ENCODE results near the gene TBKBP1.

TBKBP1 gene

GRCh38 chr17:47699536-47699840 lies 5.5 kb downstream of the TBKBP1 start:
- no peak for DNase-seq

GRCh38 chr17:47700471-47701449 lies 6.8 kb downstream of the TBKBP1 start:
- DNase-seq = no peak

DNA sequence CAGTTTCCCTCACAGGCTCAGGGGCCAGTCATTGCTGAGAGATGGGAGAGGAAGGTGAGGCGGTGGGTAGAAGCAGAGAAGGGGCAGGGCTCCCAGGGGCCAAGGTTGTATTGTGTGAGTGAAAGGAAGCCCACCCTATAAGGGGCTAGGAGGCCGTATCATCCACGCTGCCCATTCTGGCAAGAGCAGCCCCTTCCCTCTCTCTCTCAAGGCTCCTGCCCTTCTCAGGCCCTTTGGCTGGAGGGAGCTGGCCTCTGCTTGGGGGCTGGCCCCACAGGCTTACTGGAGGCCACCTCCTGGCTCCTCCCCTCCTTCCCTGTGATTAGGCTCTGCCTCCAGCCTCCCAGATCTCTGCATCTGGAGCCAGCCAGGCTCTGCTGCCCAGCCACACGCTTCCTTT lies 7.6 kb downstream of the TBKBP1 start:
- DNase-seq = no peak

- DNase-seq = no peak
Observed at GRCh38 chr17:47702391-47702995, 8.5 kb downstream of the TBKBP1 start.

- DNase-seq = peak; percentile 44
Observed at GRCh38 chr17:47703191-47703591, 9.2 kb downstream of the TBKBP1 start.

DNA sequence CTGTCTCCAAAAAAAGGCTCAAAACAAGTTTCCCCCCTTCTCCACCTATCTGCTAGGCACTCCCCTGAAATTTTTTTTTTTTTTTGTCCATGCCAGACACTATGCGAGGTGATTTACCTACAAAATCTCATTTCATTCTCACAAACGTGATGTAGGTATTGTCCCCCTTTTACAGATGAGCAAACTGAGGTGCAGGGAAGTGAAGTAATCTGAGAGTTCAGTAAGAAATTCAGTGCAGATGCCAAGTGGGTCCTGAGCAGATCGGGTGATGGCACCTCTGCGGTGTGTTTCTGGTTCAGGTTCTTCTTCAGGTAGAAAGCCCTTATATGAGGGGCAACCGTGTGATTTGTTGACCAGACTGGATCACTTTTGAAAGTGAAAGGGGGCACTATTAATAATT lies 9.7 kb downstream of the TBKBP1 start:
- no peak for DNase-seq

- DNase-seq = no peak
Observed at GRCh38 chr17:47704116-47704515, 10.2 kb downstream of the TBKBP1 start.

GRCh38 chr17:47704736-47705135 lies 10.8 kb downstream of the TBKBP1 start:
- DNase-seq = no peak

DNA sequence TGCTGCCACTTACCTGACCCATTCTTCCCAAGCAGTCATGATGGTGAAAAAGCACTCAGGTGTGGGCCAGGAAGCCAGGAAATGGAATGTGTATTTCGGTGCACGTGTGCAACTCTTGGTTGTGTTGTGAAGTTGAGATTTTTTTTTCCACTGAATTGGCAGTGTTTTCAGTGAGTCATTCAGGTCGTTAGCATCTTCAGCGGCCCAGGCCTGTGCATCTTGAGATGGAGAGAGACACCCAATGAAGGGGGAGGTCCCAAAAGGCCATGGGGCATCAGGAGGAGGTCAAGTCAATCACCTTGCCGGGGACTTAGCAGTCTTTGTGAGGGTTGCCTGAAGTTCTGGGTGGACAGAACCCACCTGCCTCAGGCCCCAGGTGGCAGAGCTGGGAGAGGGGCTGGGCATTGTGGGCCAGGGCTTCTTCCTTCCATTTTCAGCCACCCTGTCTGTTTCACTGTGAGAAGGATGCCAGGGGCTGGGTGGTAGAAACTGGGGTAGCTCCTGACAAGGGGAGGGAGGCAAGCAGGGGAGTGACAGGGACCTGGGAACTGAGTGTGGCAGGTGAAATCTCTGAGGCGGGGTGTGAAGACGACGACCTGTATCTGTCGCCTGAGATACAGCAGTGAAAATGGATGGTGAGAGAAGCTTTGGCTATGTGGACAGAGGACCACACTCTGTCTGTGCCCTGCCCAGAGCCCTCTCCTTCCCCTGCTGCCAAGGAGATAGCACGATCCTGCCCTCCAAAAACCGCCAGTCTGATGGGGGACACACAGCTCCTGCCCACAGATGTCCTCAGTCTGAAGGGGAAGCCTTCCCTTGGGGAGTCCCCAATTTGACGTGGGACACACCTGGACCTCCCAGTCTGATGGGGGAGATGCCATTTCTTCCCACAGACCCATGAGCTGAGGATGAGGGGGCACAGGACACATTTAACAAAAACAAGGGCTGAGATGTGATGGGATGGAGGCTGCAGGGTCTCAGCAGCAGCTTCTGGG lies 11.9 kb downstream of the TBKBP1 start:
- DNase-seq = no peak

DNA sequence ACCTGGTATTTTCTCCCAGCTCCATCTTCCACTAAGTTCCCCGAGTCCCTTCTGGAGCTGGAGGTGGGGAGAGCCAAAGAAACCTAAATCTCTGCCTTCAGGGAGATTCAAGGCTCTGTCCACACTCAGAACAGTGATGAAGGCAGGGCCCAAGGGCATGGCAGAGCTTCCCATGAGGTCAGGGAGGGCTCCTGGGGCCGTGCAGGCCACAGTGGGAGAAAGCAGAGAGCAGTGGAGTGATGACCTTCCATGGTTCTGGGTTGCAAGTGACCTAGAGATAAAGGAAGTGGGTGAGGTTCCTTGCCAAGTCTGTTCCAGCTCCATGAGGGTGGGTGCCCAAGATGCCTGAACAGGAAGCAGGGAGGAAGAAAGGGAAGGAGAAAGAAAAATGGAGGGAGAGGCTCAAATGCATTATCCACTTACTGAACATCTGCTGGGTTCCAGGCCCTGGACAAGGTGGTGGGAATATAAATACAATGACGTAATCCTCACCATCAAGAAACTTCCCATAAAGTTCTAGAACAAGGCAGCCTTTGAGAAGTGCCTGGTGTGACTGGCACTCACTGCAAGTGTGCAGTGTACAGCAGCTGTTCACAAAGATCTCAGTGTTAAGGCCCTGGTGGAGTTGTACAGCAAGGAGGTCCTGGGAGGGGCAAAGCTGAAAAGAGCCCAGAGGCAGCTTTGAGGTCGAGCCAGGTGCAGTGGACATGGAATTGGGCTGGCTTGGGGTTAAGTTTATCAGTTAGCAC lies 13.3 kb downstream of the TBKBP1 start:
- DNase-seq = no peak

DNA sequence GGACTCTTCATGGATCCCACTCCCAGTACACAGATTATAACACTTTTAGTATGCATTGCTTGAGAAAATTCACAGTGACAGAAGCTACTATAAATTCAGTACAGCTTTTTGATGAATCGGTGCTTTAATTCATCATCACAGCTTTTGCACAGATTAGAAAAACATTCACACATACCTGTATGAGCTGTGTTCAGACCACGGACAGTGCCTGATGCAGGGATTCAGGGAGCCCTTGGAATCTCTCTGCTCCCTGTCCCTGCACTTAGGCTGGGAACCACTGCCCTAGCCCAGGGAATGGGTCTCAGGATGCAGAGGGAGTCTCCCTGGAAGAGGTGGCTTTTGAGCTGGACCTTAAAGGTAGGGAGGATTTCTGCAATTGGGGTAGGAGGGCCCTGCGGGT lies 13.9 kb downstream of the TBKBP1 start:
- no peak for DNase-seq

DNA sequence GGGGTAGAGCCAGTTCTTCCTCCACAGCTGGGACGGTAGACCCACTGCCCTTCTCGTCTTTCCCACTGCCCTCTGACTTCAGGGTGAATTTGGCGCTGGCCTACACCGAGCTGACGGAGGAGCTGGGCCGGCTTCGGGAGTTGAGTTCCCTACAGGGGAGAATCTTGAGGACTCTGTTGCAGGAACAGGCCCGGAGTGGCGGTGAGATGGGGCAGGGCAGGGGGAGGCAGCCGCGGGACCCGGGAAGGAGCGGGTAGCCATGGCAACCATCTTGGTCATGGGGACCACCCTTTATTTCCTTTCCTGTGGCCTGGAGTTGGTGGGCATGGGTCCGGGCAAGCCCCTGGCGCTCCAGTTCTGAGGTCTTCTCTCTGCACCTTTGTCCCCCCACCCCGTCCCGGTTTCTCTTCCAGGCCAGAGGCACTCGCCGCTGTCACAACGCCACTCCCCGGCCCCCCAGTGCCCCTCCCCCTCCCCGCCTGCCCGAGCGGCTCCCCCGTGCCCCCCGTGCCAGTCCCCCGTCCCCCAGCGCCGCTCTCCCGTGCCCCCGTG lies 14.4 kb downstream of the TBKBP1 start:
- DNase-seq = no peak

- no peak for DNase-seq
Observed at GRCh38 chr17:47708864-47709541, 15.0 kb downstream of the TBKBP1 start.

- DNase-seq = no peak
Observed at GRCh38 chr17:47709594-47709993, 15.6 kb downstream of the TBKBP1 start.

- DNase-seq = no peak
Observed at GRCh38 chr17:47711366-47712099, 17.6 kb downstream of the TBKBP1 start.

DNA sequence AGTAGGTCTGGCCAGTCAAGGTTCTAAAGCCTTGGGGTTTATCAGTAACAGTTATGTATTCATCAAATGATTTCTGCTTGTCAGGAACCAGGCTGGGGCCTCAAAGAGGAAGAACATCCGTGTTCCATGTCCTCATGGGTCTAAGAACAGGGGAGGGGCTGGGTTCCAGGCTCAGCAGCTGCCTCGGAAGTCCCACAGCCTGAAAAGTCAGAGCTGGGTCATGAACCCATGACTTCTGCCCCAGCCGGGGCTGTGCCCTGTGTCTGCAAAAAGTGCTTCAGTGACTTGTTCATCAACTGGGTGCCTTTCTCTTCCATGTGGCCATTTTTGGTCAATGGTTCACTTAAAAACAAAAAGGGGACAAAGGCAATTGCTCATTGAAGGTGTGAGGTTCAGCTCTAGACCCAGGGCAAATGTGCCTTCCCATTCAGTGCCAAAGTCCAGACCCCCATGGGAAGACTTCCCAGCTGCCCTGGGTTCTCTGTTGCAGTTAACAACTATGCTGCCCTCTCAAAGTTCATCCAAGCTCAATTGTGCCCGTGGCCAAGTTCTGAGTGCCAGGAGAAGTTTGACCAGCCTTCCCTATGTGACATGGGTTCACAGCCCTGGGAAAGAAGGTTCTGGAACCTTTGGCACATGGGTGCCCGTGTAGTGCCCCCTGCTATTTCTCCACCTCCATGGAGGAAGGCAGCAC lies 18.5 kb downstream of the TBKBP1 start:
- DNase-seq = no peak

DNA sequence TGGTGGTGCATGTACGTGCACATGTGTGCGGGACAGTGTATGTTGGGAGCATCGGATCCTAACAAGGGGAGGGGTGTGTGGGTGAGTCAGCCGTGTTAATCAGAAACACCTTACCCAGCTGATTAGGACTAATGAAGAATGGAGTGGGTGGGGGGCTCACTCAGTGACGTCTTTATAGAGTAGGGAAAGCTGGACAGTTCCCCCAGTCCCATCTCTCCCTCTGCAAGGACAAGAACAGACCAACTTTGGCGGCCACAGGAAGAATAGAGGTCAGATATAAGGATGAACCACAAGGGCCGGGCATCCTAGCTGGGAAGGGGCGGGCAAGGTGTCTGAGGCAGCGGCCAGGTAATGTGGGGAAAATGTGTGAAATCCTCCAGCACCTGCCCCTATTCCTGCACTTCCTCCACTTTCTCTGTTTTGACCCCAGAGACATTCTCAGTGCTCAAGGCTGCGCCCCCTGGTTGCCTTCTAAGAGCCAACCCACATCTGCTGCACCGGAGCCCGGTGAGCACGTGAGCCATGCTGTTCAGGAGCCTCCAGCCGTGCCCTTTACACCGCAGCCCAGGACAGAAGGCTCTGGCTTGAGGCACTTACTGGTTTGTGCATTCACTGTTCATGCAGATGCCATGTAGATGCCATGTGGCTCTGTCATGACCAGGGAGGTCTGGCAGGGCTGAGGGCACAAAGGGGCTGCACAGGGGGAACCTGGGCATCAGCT lies 20.2 kb downstream of the TBKBP1 start:
- no peak for DNase-seq

DNA sequence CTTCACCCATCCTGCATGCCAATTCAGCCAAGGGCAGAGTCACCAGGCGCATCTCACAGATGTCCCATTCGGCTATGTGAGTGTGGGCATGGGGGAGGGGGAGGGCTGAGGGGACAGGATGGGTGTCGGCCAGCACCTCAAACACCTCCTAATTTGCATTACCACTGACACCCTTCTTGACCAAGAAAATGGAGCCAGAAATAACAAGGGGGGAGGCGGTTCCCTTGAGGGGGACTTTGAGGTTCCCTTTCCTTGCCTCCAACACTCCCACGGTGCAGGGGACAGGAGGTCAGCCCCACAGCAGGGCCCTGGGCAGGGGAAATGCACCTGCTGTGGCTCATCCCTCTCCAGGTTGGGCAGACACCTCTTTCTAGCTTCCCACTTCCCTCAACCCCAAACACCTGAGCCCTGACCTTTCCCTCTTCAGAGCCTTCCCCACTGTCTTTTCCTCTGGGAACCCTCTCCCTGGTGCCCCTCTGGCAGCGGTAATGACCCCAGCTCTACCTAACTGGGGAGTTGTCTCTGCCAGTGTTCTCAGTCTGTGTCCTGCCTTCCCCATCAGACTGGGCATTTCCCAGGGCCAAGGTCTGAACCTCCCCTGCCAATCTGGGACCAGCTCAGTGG lies 20.9 kb downstream of the TBKBP1 start:
- DNase-seq = no peak

Measured in T-helper 9 cell (primary cell).